Measurements from ENCODE around the gene NSUN7.

DNA sequence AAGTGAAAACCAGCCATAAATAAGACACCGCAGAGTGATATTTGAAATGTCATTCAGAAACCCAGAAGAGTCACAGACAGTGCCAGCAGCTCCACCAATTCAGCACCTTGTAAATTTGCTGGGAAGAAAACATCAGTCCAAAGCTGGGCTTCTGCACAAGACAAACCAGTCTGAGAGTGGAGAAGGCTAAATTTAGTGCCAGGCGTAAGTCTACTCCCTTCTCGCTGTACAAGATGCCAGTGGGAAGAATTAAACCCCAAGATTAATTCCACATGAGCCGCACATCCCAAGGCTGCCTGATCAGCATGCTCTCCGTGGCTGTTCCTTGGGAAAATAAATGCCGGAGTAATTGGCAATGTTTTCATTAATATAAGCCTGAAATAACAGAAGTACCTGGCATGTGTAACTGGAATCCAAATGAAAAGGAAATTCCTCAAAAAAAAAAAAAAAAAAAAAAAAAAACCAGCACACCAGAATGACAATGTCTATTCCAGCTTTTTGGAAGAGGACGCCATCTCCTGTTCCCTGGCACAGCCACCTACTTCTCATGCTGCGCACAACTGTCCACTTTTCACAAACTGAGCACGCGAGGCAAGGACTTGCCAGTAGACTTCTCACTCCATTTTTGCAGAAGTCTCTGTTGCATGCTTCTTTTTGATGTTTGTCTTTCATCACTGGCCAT, 95.5 kb downstream of the NSUN7 start:
- peak; percentile 6 for TF ChIP-seq POLR2AphosphoS5 (IDR thresholded peaks at IDR 0.05)
- TF ChIP-seq POLR2A (IDR thresholded peaks at IDR 0.05): no peak
- TF ChIP-seq CTCF (IDR thresholded peaks at IDR 0.05): no peak

Data from prostate gland (tissue), 2 donors.